T-helper 17 cell (primary cell): Measurements from ENCODE around the gene PARVB. TPM values are rescaled to one million over a fixed set of nuclear protein-coding genes. Genes with fewer than 3 reads are reported as not detected.

ENCODE experiments used
- ATAC-seq: fragments of 150-1000 bp; cut with Tn5 transposase; 2 replicates; pipeline ENCODE4 v1.10.0; 2021; ENCODE audit warnings: mild to moderate bottlenecking, moderate library complexity
- DNase-seq, 3 donors: peaks; one replicate each; pipeline versions ENCODE4 v3.0.0 to v3.0.0-alpha.2; 2020 to 2021
- H3K9me3 ChIP-seq: one replicate; pipeline ENCODE4 v1.7.0; 2013; ENCODE audit warnings: low read length, mild to moderate bottlenecking; ENCODE audit not compliant: control insufficient read depth, poor library complexity, severe bottlenecking
- H3K27ac Mint-ChIP-seq: one replicate; pipeline ENCODE4 v1.8.0; 2022; ENCODE audit warnings: mild to moderate bottlenecking, moderate library complexity, mixed read lengths
- H3K27me3 Mint-ChIP-seq: one replicate; pipeline ENCODE4 v1.8.0; 2022; ENCODE audit warnings: mixed read lengths
- H3K36me3 Mint-ChIP-seq: one replicate; pipeline ENCODE4 v1.8.0; 2022; ENCODE audit warnings: low read depth, mixed read lengths
- H3K4me1 Mint-ChIP-seq: one replicate; pipeline ENCODE4 v1.8.0; 2022; ENCODE audit warnings: mild to moderate bottlenecking, mixed read lengths
- H3K4me3 Mint-ChIP-seq: one replicate; pipeline ENCODE4 v1.8.0; 2022; ENCODE audit warnings: mild to moderate bottlenecking, moderate library complexity, mixed read lengths
- total RNA-seq, 4 donors: library from RNA in 2 of 4; stranded (reverse) in 2 of 4; gene quantifications; one replicate each; pipeline ENCODE4 v1.2.3 and lab custom pipeline; 2022 to 2026

PARVB gene
- total RNA-seq, 2 donors from 2014 or later, result 14.6 to 36.4 TPM

- no peaks in the 10 kb centered on the region for H3K9me3 ChIP-seq
- H3K36me3 Mint-ChIP-seq, result peaks cover 4% of the 10 kb centered on the region
- no peak for ATAC-seq
- no peak overlapping the region for H3K27ac Mint-ChIP-seq
- H3K4me3 Mint-ChIP-seq, result no peak overlapping the region
- H3K27me3 Mint-ChIP-seq, result no peaks in the 10 kb centered on the region
- peaks cover 4% of the 10 kb centered on the region for H3K4me1 Mint-ChIP-seq
- DNase-seq, result no peak
Measured at GRCh38 chr22:44082801-44083200, 58.7 kb downstream of the PARVB start.

GRCh38 chr22:44084044-44084772, 60.1 kb downstream of the PARVB start:
- no peak for DNase-seq
- Mint-ChIP-seq H3K4me3 (no peak overlapping the region), H3K27me3 (no peaks in the 10 kb centered on the region), H3K4me1 (peaks cover 4% of the 10 kb centered on the region), H3K27ac (no peak overlapping the region), H3K36me3 (peaks cover 4% of the 10 kb centered on the region)
- H3K9me3 ChIP-seq, result no peaks in the 10 kb centered on the region
- ATAC-seq, result no peak

- Mint-ChIP-seq H3K4me1 (peaks cover 6% of the 10 kb centered on the region), H3K27ac (no peak overlapping the region), H3K4me3 (no peak overlapping the region), H3K36me3 (peaks cover 4% of the 10 kb centered on the region), H3K27me3 (no peaks in the 10 kb centered on the region)
- no peak for DNase-seq
- no peaks in the 10 kb centered on the region for H3K9me3 ChIP-seq
- no peak for ATAC-seq
Measured at GRCh38 chr22:44085743-44086270, 61.7 kb downstream of the PARVB start.

GRCh38 chr22:44086271-44087088, 62.4 kb downstream of the PARVB start:
- ATAC-seq (no peak), DNase-seq (no peak)
- H3K9me3 ChIP-seq, result no peaks in the 10 kb centered on the region
- Mint-ChIP-seq H3K4me1 (peaks cover 11% of the 10 kb centered on the region), H3K27me3 (no peaks in the 10 kb centered on the region), H3K36me3 (peaks cover 4% of the 10 kb centered on the region), H3K27ac (no peak overlapping the region), H3K4me3 (no peak overlapping the region)

- no peaks in the 10 kb centered on the region for H3K27me3 Mint-ChIP-seq
- ATAC-seq (no peak), DNase-seq (no peak)
- H3K4me3 Mint-ChIP-seq, result no peak overlapping the region
- no peak overlapping the region for H3K27ac Mint-ChIP-seq
- H3K9me3 ChIP-seq, result no peaks in the 10 kb centered on the region
- H3K36me3 Mint-ChIP-seq, result peaks cover 4% of the 10 kb centered on the region
- H3K4me1 Mint-ChIP-seq, result peaks cover 11% of the 10 kb centered on the region
Measured at GRCh38 chr22:44087089-44087430, 63.0 kb downstream of the PARVB start.

GRCh38 chr22:44088976-44089570, 65.0 kb downstream of the PARVB start:
- no peaks in the 10 kb centered on the region for H3K9me3 ChIP-seq
- H3K4me3 Mint-ChIP-seq, result no peak overlapping the region
- H3K27ac Mint-ChIP-seq, result no peak overlapping the region
- no peaks in the 10 kb centered on the region for H3K27me3 Mint-ChIP-seq
- H3K36me3 Mint-ChIP-seq, result peaks cover 4% of the 10 kb centered on the region
- ATAC-seq (no peak), DNase-seq (no peak)
- H3K4me1 Mint-ChIP-seq, result peaks cover 11% of the 10 kb centered on the region

- DNase-seq (no peak), ATAC-seq (peak; percentile 20)
- H3K9me3 ChIP-seq, result no peaks in the 10 kb centered on the region
- no peak overlapping the region for H3K27ac Mint-ChIP-seq
- peaks cover 2% of the 10 kb centered on the region for H3K36me3 Mint-ChIP-seq
- H3K27me3 Mint-ChIP-seq, result no peaks in the 10 kb centered on the region
- no peak overlapping the region for H3K4me3 Mint-ChIP-seq
- peaks cover 11% of the 10 kb centered on the region for H3K4me1 Mint-ChIP-seq
Measured at GRCh38 chr22:44089717-44090570, 65.8 kb downstream of the PARVB start.

GRCh38 chr22:44090571-44090905, 66.4 kb downstream of the PARVB start:
- DNase-seq, result no peak
- H3K27me3 Mint-ChIP-seq, result no peaks in the 10 kb centered on the region
- H3K9me3 ChIP-seq, result no peaks in the 10 kb centered on the region
- peaks cover 10% of the 10 kb centered on the region for H3K4me1 Mint-ChIP-seq
- peak overlapping the region; percentile 49 for H3K4me3 Mint-ChIP-seq
- ATAC-seq, result no peak
- peak overlapping the region; percentile 78 for H3K27ac Mint-ChIP-seq
- peaks cover 2% of the 10 kb centered on the region for H3K36me3 Mint-ChIP-seq

- H3K4me1 Mint-ChIP-seq, result peaks cover 7% of the 10 kb centered on the region
- peak overlapping the region; percentile 43 for H3K4me3 Mint-ChIP-seq
- no peak for DNase-seq
- H3K9me3 ChIP-seq, result no peaks in the 10 kb centered on the region
- peak overlapping the region; percentile 78 for H3K27ac Mint-ChIP-seq
- peak; percentile 83 for ATAC-seq
- H3K36me3 Mint-ChIP-seq, result no peaks in the 10 kb centered on the region
- no peaks in the 10 kb centered on the region for H3K27me3 Mint-ChIP-seq
Measured at GRCh38 chr22:44091021-44091721, 67.1 kb downstream of the PARVB start.

GRCh38 chr22:44091751-44092150, 67.6 kb downstream of the PARVB start:
- Mint-ChIP-seq H3K4me3 (peak overlapping the region; percentile 43), H3K4me1 (peaks cover 7% of the 10 kb centered on the region), H3K27me3 (no peaks in the 10 kb centered on the region), H3K27ac (peak overlapping the region; percentile 78), H3K36me3 (no peaks in the 10 kb centered on the region)
- no peak for ATAC-seq
- DNase-seq, result no peak
- no peaks in the 10 kb centered on the region for H3K9me3 ChIP-seq

GRCh38 chr22:44092636-44093220, 68.6 kb downstream of the PARVB start:
- Mint-ChIP-seq H3K4me1 (peaks cover 7% of the 10 kb centered on the region), H3K27me3 (no peaks in the 10 kb centered on the region), H3K4me3 (no peak overlapping the region), H3K36me3 (no peaks in the 10 kb centered on the region), H3K27ac (no peak overlapping the region)
- DNase-seq, result no peak
- no peak for ATAC-seq
- no peaks in the 10 kb centered on the region for H3K9me3 ChIP-seq

GRCh38 chr22:44093791-44094190, 69.7 kb downstream of the PARVB start:
- no peak for ATAC-seq
- no peak overlapping the region for H3K4me3 Mint-ChIP-seq
- H3K9me3 ChIP-seq, result no peaks in the 10 kb centered on the region
- H3K27ac Mint-ChIP-seq, result no peak overlapping the region
- no peaks in the 10 kb centered on the region for H3K27me3 Mint-ChIP-seq
- no peak for DNase-seq
- H3K4me1 Mint-ChIP-seq, result peaks cover 7% of the 10 kb centered on the region
- H3K36me3 Mint-ChIP-seq, result no peaks in the 10 kb centered on the region
